SK-N-SH treated with all-trans-retinoic acid at 6 μM for 48 hours (cell line): ENCODE results near the gene STIM2.

Source experiments
- ATAC-seq: fragments of 200-7000 bp; cut with Tn5 transposase; 3 replicates; pipeline ENCODE4 v1.9.1; 2020; ENCODE audit warnings: mild to moderate bottlenecking, moderate library complexity
- ARNTL ChIP-seq: fragments of 450-650 bp; formaldehyde crosslinking; IDR thresholded peaks from 2 replicates; pipeline ENCODE4 v1.5.0; 2020; ENCODE audit warnings: low read depth, mild to moderate bottlenecking, moderate library complexity, borderline replicate concordance
- CREB5 ChIP-seq: fragments of 250-450 bp; sonication (Bioruptor Pico); IDR thresholded peaks from 2 replicates; pipeline ENCODE4 v1.5.1; 2020; ENCODE audit warnings: low read depth, mild to moderate bottlenecking, moderate library complexity
- CSDC2 ChIP-seq: fragments of 250-450 bp; sonication (Bioruptor Pico); IDR thresholded peaks from 2 replicates; pipeline ENCODE4 v1.5.0; 2020; ENCODE audit warnings: mild to moderate bottlenecking, moderate library complexity
- CSRNP3 ChIP-seq: fragments of 250-450 bp; sonication (Bioruptor Pico); IDR thresholded peaks from 2 replicates; pipeline ENCODE4 v1.5.1; 2021; ENCODE audit warnings: mild to moderate bottlenecking, moderate library complexity
- ISL1 ChIP-seq: fragments of 250-450 bp; sonication (Bioruptor Pico); IDR thresholded peaks from 2 replicates; pipeline ENCODE4 v2.1.2; 2022; ENCODE audit warnings: mild to moderate bottlenecking, moderate library complexity
- OSR1 ChIP-seq: fragments of 250-450 bp; sonication (Bioruptor Pico); IDR thresholded peaks from 2 replicates; pipeline ENCODE4 v1.8.0; 2022; ENCODE audit warnings: moderate library complexity, mild to moderate bottlenecking, inconsistent platforms
- PATZ1 ChIP-seq: fragments of 250-450 bp; sonication (Bioruptor Pico); IDR thresholded peaks from 2 replicates; pipeline ENCODE4 v1.8.0; 2020; ENCODE audit warnings: mild to moderate bottlenecking, moderate library complexity, borderline replicate concordance
- PPARA ChIP-seq: fragments of 250-450 bp; sonication (Bioruptor Pico); IDR thresholded peaks from 2 replicates; pipeline ENCODE4 v1.5.0; 2020; ENCODE audit warnings: mild to moderate bottlenecking, borderline replicate concordance
- RARB ChIP-seq: fragments of 250-450 bp; sonication (Bioruptor Pico); IDR thresholded peaks from 2 replicates; pipeline ENCODE4 v1.8.0; 2021; ENCODE audit warnings: mild to moderate bottlenecking, moderate library complexity
- SNAI2 ChIP-seq: fragments of 250-450 bp; sonication (Bioruptor Pico); IDR thresholded peaks from 2 replicates; pipeline ENCODE4 v1.5.0; 2020; ENCODE audit warnings: mild to moderate bottlenecking, moderate library complexity
- TCF4 ChIP-seq: fragments of 250-450 bp; sonication (Bioruptor Pico); IDR thresholded peaks from 2 replicates; pipeline ENCODE4 v1.8.0; 2021; ENCODE audit warnings: mild to moderate bottlenecking, moderate library complexity, borderline replicate concordance
- TOX ChIP-seq: fragments of 250-450 bp; sonication (Bioruptor Pico); IDR thresholded peaks from 2 replicates; pipeline ENCODE4 v1.8.0; 2021; ENCODE audit warnings: mild to moderate bottlenecking, moderate library complexity, borderline replicate concordance
- TSHZ2 ChIP-seq: fragments of 250-450 bp; sonication (Bioruptor Pico); IDR thresholded peaks from 2 replicates; pipeline ENCODE4 v1.5.0; 2020; ENCODE audit warnings: mild to moderate bottlenecking, moderate library complexity
- ZC3H10 ChIP-seq: fragments of 250-450 bp; sonication (Bioruptor Pico); IDR thresholded peaks from 2 replicates; pipeline ENCODE4 v1.5.1; 2021; ENCODE audit warnings: mild to moderate bottlenecking, moderate library complexity
- ZFP3 ChIP-seq: fragments of 250-450 bp; sonication (Bioruptor Pico); IDR thresholded peaks from 2 replicates; pipeline ENCODE4 v1.5.0; 2020; ENCODE audit warnings: mild to moderate bottlenecking, moderate library complexity
- ZFP30 ChIP-seq: fragments of 450-650 bp; formaldehyde crosslinking; IDR thresholded peaks from 2 replicates; pipeline ENCODE4 v1.5.0; 2022; ENCODE audit warnings: mild to moderate bottlenecking, moderate library complexity
- ZNF8 ChIP-seq: fragments of 450-650 bp; formaldehyde crosslinking; IDR thresholded peaks from 2 replicates; pipeline ENCODE4 v1.5.0; 2020; ENCODE audit warnings: mild to moderate bottlenecking, moderate library complexity

Gene STIM2

GRCh38 chr4:27043200-27043599 lies 182.6 kb downstream of the STIM2 start:
- no peak for ATAC-seq
- TF ChIP-seq ARNTL (CRISPR knock-in tag) (no peak), CSDC2 (CRISPR knock-in tag) (no peak), CREB5 (CRISPR knock-in tag) (no peak), ZNF8 (no peak), TSHZ2 (CRISPR knock-in tag) (no peak), PATZ1 (CRISPR knock-in tag) (no peak), CSRNP3 (CRISPR knock-in tag) (no peak), TCF4 (CRISPR knock-in tag) (no peak), SNAI2 (CRISPR knock-in tag) (no peak), RARB (CRISPR knock-in tag) (no peak), ZFP30 (CRISPR knock-in tag) (no peak), PPARA (no peak)
- TF ChIP-seq, all 23 proteins: peak for 0

GRCh38 chr4:27046851-27047250 lies 186.2 kb downstream of the STIM2 start:
- TF ChIP-seq ZC3H10 (no peak), TOX (CRISPR knock-in tag) (no peak), TSHZ2 (CRISPR knock-in tag) (no peak), PATZ1 (CRISPR knock-in tag) (no peak), ISL1 (no peak), PPARA (no peak), SNAI2 (CRISPR knock-in tag) (no peak), ZFP3 (no peak)
- TF ChIP-seq, all 23 proteins: peak for 0
- ATAC-seq, result no peak

- peak; percentile 71 for ATAC-seq
- TF ChIP-seq PATZ1 (CRISPR knock-in tag) (no peak), ZC3H10 (no peak), TSHZ2 (CRISPR knock-in tag) (no peak), OSR1 (CRISPR knock-in tag) (no peak), ISL1 (no peak), CSDC2 (CRISPR knock-in tag) (no peak), RARB (CRISPR knock-in tag) (no peak)
Observed at GRCh38 chr4:27048429-27049238, 188.0 kb downstream of the STIM2 start.
